ENCODE results near the gene HLA-E.
"Not testable (repeated sequence)": the region's sequence is repeated elsewhere in the genome, so short reads cannot be mapped to it uniquely, and the experiment has no call there.

The HLA-E gene

DNA sequence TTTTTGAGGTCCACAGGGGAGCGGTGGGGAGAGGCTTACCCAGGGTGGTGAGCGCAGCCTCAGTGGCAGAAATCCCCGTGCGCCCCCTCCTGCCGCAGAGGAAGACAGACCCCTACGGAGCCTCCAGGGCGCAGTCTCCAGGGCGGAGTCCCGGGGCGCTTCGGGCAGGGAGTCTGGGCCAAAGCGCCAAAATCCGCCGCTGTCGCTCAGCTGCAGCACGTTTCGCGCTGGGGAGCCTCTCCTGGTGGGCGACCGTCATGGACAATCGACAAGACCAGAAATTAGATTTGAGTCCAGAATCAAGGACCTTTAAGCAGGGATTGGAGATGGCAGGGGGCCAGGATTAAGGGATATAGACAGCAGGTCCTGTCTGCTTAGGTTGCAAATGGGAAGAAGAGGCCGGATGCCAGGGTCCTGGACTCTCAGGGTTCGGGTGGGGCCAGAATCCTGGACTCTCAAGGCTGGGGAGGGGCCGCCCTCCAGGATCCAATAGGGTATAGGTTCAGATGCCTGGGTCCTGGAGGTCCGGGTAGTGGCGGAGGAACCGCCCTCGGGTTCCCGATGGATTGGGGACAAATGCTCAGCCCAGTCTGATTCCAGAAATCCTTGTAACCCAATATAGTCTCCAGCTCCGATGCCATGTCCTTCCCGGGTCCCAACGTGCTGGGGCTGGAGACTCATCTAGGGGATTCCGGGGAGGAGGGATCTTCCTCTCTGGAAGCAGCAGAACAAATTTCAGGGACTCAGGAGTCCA lies 7.9 kb upstream of the HLA-E start:
- DNase-seq (ENCODE audit: low read depth) = no peak

GRCh38 chr6:30481965-30482644 lies 7.2 kb upstream of the HLA-E start:
- DNase-seq (ENCODE audit: low read depth) = peak; percentile 74

DNA sequence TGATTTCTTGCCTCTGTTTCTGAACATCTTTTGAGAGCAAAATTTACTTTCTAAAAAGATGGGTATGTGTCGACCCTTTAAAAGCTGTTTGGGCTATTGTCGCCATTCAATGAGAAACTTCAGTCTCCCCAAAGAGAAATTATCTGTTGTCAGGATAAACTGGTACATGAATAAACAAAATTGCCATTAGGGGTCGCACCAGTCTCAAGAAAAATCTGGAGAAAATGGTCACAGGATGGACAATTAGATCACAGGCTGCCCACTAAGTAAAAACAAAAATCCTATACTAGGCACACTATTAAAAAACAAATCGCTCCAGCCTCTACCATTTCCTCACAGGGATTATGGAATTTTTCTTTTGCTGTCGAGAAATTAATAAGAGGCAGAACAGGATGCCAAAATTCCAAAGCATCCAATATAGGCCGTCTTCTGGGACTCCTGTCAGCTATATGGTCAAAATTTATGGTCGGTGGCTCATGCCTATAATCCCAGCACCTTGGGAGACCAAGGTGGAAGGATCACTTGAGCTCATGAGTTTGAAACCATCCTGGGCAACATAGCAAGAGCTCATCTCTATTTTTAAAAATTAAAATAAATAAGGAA lies 5.5 kb upstream of the HLA-E start:
- DNase-seq (ENCODE audit: low read depth) = no peak

DNA sequence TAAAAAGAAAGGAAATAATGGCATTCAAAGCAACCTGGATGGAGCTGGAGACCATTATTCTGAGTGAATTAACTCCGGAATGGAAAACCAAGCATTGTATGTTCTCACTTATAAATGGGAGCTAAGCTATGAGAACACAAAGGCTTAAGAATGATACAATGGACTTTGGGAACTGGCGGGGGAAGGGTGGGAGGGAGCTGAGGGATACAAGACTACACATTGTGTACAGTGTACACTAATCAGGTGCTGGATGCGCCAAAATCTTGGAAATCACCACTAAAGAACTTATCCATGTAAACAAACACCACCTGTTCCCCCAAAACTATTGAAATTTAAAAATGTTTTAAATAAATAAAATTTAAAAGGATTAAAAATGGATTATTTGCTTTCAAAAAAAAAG lies 4.1 kb upstream of the HLA-E start:
- DNase-seq (ENCODE audit: low read depth) = no peak

- DNase-seq (ENCODE audit: low read depth) = no peak
Observed at GRCh38 chr6:30487926-30488325, 1.4 kb upstream of the HLA-E start.

- not testable (repeated sequence) for DNase-seq (ENCODE audit: low read depth)
Observed at GRCh38 chr6:30488697-30489080, 620 bp upstream of the HLA-E start.

GRCh38 chr6:30490026-30490876 lies 942 bp downstream of the HLA-E start:
- DNase-seq (ENCODE audit: low read depth) = peak; percentile 75

- not testable (repeated sequence) for DNase-seq (ENCODE audit: low read depth)
Observed at GRCh38 chr6:30491291-30491953, 2.1 kb downstream of the HLA-E start.

- DNase-seq (ENCODE audit: low read depth) = no peak
Observed at GRCh38 chr6:30491991-30492952, 3.0 kb downstream of the HLA-E start.

DNA sequence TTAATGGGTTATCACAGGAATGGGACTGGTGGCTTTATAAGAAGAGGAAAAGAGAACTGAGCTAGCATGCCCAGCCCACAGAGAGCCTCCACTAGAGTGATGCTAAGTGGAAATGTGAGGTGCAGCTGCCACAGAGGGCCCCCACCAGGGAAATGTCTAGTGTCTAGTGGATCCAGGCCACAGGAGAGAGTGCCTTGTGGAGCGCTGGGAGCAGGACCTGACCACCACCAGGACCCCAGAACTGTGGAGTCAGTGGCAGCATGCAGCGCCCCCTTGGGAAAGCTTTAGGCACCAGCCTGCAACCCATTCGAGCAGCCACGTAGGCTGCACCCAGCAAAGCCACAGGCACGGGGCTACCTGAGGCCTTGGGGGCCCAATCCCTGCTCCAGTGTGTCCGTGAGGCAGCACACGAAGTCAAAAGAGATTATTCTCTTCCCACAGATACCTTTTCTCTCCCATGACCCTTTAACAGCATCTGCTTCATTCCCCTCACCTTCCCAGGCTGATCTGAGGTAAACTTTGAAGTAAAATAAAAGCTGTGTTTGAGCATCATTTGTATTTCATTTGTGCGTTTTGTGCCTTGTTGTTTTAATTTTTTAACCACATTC lies 4.4 kb downstream of the HLA-E start:
- DNase-seq (ENCODE audit: low read depth) = no peak

DNA sequence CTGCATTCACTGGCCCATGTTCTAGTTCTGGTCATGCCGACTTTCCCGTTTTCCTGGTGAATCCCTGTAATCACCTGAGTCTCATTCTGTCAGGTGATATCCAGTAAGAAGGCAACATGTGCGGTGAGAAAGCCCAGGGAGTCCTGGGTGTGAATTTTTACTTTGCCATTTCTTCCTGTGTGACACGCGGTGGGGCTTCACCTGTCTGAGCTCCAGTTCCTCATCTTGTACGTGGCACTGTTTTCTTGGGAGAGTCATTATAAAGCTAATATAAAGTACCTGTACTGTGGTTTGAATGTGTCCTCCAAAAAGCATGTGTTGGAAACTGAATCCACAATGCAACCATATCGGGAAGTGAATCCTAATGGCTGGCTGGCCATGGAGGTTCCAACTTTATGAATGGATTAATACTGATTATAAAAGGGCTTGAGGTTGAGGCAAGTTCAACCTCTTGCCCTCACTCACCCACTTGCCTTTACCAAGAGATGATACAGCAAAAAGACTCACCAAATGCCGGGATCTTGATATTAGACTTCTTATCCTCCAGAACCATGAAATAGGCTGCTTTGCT lies 5.1 kb downstream of the HLA-E start:
- DNase-seq (ENCODE audit: low read depth) = no peak

DNA sequence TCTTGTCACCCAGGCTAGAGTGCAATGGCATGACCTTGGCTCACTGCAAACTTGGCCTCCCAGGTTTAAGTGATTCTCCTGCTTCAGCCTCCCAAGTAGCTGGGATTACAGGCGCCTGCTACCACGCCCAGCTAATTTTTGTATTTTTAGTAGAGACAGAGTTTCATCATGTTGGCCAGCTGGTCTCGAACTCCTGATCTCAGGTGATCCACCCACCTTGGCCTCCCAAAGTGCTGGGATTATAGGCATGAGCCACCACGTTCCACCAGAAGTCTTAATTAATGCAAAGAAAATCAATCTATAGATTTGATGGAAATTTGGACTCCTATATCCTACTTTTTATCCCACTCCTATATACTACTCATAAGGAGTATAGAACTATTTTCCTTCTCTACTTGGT lies 5.8 kb downstream of the HLA-E start:
- not testable (repeated sequence) for DNase-seq (ENCODE audit: low read depth)

- DNase-seq (ENCODE audit: low read depth) = no peak
Observed at GRCh38 chr6:30495993-30496392, 6.7 kb downstream of the HLA-E start.

GRCh38 chr6:30497261-30497599 lies 7.9 kb downstream of the HLA-E start:
- DNase-seq (ENCODE audit: low read depth) = not testable (repeated sequence)

- no peak for DNase-seq (ENCODE audit: low read depth)
Observed at GRCh38 chr6:30497714-30498113, 8.4 kb downstream of the HLA-E start.

DNA sequence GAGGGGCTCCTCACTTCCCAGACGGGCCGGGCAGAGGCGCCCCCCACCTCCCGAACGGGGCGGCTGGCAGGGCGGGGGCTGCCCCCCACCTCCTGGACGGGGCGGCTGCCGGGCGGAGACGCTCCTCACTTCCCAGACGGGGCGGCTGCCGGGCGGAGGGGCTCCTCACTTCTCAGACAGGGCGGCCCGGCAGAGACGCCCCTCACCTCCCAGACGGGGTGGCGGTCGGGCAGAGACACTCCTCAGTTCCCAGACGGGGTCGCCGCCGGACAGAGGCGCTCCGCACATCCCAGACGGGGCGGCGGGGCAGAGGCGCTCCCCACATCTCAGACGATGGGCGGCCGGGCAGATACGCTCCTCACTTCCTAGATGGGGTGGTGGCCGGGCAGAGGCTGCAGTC lies 9.4 kb downstream of the HLA-E start:
- DNase-seq (ENCODE audit: low read depth) = not testable (repeated sequence)

DNA sequence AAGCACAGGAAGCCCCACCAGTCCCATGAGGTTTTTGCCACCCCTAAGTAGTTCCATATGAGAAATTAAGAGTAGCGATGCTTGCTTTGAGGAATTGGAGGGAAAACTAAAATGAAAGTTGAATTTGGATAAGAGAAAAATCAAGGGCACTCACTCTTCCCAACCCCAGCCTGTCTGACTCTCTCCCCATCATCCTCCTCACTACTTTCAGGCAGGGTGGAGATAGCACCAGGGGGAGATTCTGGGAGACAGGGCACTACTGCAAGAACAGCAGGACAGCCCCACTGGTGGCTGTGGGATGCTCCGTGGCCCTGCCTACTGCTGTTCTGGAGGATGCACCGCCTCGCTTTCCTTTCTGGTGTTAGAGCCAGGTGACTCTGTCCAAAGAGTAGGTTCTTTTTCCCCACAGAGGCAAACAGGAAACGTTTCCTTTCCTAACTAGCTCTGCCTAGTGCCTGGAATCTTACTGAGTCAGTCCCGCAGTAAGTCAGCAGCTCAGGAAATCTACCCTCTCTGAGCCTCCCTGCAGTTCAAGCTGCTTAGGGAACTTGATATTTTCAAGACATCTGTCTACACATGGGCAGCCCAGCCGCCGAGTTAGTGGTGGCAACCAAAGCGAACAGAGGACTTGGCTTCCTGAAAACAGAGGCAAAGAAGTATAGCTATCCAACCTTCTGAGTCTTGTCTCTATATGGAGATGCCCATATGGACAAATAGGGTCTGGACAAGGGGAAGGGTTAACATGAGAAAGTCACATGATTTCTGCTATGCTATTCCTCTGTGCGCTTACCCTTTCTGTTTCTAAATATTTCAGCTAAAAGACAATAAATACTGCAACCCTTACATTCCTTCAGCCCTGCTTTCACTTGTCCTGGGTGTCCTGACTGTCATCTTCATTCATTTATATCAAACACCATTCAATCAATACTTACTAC lies 11.4 kb downstream of the HLA-E start:
- DNase-seq (ENCODE audit: low read depth) = no peak

All from activated gamma-delta T cell treated with anti-CD3 and anti-CD28 coated beads, Interleukin-2, amount 50 U/mL, for 16 hours (primary cell).